KG1 (cell line): ENCODE data around the gene GSK3A.

Experiments
- DNase-seq: peaks from one replicate; lab custom pipeline; 2025; lab: John Stamatoyannopoulos, UW

Gene GSK3A

GRCh38 chr19:42281146-42281826 lies 38.9 kb upstream of the GSK3A start:
- DNase-seq: no peak

GRCh38 chr19:42280815-42281145 lies 38.4 kb upstream of the GSK3A start:
- no peak for DNase-seq

GRCh38 chr19:42279902-42280814 lies 37.8 kb upstream of the GSK3A start:
- peak; percentile 55 for DNase-seq

- peak; percentile 32 for DNase-seq
Observed at GRCh38 chr19:42279155-42279901, 36.9 kb upstream of the GSK3A start.

GRCh38 chr19:42278452-42279154 lies 36.2 kb upstream of the GSK3A start:
- no peak for DNase-seq

- DNase-seq: no peak
Observed at GRCh38 chr19:42277821-42278451, 35.5 kb upstream of the GSK3A start.

GRCh38 chr19:42276821-42277220 lies 34.4 kb upstream of the GSK3A start:
- no peak for DNase-seq

GRCh38 chr19:42276284-42276683 lies 33.9 kb upstream of the GSK3A start:
- DNase-seq: no peak

- DNase-seq: no peak
Observed at GRCh38 chr19:42275517-42275916, 33.1 kb upstream of the GSK3A start.

- no peak for DNase-seq
Observed at GRCh38 chr19:42275103-42275502, 32.7 kb upstream of the GSK3A start.

GRCh38 chr19:42274065-42274682 lies 31.8 kb upstream of the GSK3A start:
- no peak for DNase-seq

- DNase-seq: no peak
Observed at GRCh38 chr19:42273407-42274064, 31.1 kb upstream of the GSK3A start.

GRCh38 chr19:42272989-42273406 lies 30.6 kb upstream of the GSK3A start:
- no peak for DNase-seq

- no peak for DNase-seq
Observed at GRCh38 chr19:42272535-42272897, 30.1 kb upstream of the GSK3A start.

- no peak for DNase-seq
Observed at GRCh38 chr19:42271861-42272534, 29.6 kb upstream of the GSK3A start.

GRCh38 chr19:42271045-42271419 lies 28.6 kb upstream of the GSK3A start:
- no peak for DNase-seq

- no peak for DNase-seq
Observed at GRCh38 chr19:42270346-42271044, 28.1 kb upstream of the GSK3A start.

GRCh38 chr19:42269478-42270345 lies 27.3 kb upstream of the GSK3A start:
- DNase-seq: no peak
